ENCODE data around the gene ZNF263.

- no peak for TF ChIP-seq SP3 (tag by site-specific recombination; IDR thresholded peaks at IDR 0.05)
- TF ChIP-seq ZNF274 (IDR thresholded peaks at IDR 0.05; ENCODE audit: low read length) = no peak
- TF ChIP-seq ZNF274 (tag by site-specific recombination; IDR thresholded peaks at IDR 0.05; ENCODE audit: borderline replicate concordance) = no peak
- no peak for TF ChIP-seq HOXA7 (CRISPR knock-in tag; IDR thresholded peaks at IDR 0.05; ENCODE audit: borderline replicate concordance)
- TF ChIP-seq ZNF146 (tag by site-specific recombination; IDR thresholded peaks at IDR 0.05) = no peak
- TF ChIP-seq, protein P1, sequence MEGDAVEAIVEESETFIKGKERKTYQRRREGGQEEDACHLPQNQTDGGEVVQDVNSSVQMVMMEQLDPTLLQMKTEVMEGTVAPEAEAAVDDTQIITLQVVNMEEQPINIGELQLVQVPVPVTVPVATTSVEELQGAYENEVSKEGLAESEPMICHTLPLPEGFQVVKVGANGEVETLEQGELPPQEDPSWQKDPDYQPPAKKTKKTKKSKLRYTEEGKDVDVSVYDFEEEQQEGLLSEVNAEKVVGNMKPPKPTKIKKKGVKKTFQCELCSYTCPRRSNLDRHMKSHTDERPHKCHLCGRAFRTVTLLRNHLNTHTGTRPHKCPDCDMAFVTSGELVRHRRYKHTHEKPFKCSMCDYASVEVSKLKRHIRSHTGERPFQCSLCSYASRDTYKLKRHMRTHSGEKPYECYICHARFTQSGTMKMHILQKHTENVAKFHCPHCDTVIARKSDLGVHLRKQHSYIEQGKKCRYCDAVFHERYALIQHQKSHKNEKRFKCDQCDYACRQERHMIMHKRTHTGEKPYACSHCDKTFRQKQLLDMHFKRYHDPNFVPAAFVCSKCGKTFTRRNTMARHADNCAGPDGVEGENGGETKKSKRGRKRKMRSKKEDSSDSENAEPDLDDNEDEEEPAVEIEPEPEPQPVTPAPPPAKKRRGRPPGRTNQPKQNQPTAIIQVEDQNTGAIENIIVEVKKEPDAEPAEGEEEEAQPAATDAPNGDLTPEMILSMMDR (tag by site-specific recombination; IDR thresholded peaks at IDR 0.05) = no peak
- TF ChIP-seq, protein P2, sequence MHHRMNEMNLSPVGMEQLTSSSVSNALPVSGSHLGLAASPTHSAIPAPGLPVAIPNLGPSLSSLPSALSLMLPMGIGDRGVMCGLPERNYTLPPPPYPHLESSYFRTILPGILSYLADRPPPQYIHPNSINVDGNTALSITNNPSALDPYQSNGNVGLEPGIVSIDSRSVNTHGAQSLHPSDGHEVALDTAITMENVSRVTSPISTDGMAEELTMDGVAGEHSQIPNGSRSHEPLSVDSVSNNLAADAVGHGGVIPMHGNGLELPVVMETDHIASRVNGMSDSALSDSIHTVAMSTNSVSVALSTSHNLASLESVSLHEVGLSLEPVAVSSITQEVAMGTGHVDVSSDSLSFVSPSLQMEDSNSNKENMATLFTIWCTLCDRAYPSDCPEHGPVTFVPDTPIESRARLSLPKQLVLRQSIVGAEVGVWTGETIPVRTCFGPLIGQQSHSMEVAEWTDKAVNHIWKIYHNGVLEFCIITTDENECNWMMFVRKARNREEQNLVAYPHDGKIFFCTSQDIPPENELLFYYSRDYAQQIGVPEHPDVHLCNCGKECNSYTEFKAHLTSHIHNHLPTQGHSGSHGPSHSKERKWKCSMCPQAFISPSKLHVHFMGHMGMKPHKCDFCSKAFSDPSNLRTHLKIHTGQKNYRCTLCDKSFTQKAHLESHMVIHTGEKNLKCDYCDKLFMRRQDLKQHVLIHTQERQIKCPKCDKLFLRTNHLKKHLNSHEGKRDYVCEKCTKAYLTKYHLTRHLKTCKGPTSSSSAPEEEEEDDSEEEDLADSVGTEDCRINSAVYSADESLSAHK (tag by site-specific recombination; IDR thresholded peaks at IDR 0.05) = no peak
- no peak for TF ChIP-seq ZFP37 (tag by site-specific recombination; IDR thresholded peaks at IDR 0.05)
- no peak for TF ChIP-seq ZEB2 (tag by site-specific recombination; IDR thresholded peaks at IDR 0.05)
- TF ChIP-seq ZNF571 (tag by site-specific recombination; IDR thresholded peaks at IDR 0.05) = no peak
- TF ChIP-seq KLF1 (tag by site-specific recombination; IDR thresholded peaks at IDR 0.05) = no peak
- no peak for TF ChIP-seq PATZ1 (tag by site-specific recombination; IDR thresholded peaks at IDR 0.05)
These were observed 45.4 kb downstream of the ZNF263 start for GRCh38 chr16:3328643-3329042.

All from HEK293 (cell line).